Stomach (tissue), 9 donors: Measurements from ENCODE around the gene RNPEPL1. TPM values are rescaled to one million over a fixed set of nuclear protein-coding genes. Genes with fewer than 3 reads are reported as not detected.

ENCODE experiments used
- DNase-seq, 2 donors: peaks; one replicate each; pipeline versions ENCODE4 v3.0.0 to v3.0.0-alpha.2; 2013 to 2019
- H3K27ac ChIP-seq, 5 donors: fragments of 200-600 bp in 4 of 5; sonication (generic) in 4 of 5; one replicate each; pipeline ENCODE4 v1.5.1; 2013 to 2019; ENCODE audit warnings: mild to moderate bottlenecking in 1 of 5, moderate library complexity in 1 of 5
- H3K27me3 ChIP-seq, 3 donors: fragments of 200-600 bp; sonication (generic); one replicate each; pipeline ENCODE4 v1.5.1; 2017 to 2019; ENCODE audit warnings: mixed run types in 1 of 3
- H3K36me3 ChIP-seq, 4 donors: fragments of 200-600 bp; sonication (generic); 1 replicate in 3 of 4; 2 replicates in 1 of 4; pipeline ENCODE4 v1.5.1; 2016 to 2019
- H3K4me1 ChIP-seq, 4 donors: fragments of 200-600 bp; sonication (generic); one replicate each; pipeline ENCODE4 v1.5.1; 2016 to 2019
- H3K4me3 ChIP-seq, 4 donors: fragments of 200-600 bp; sonication (generic) in 3 of 4; one replicate each; pipeline ENCODE4 v1.5.1; 2016 to 2019; ENCODE audit warnings: mild to moderate bottlenecking in 1 of 4
- H3K9me3 ChIP-seq, 4 donors: fragments of 200-600 bp; sonication (generic); one replicate each; pipeline ENCODE4 v1.5.1; 2016 to 2019
- EP300 ChIP-seq: sonication (generic); formaldehyde crosslinking; IDR thresholded peaks from one replicate; pipeline ENCODE4 v1.6.1; 2017; ENCODE audit warnings: antibody characterized with exemption
- POLR2A ChIP-seq, 4 donors: fragments of 450-650 bp; IDR thresholded peaks; one replicate each; pipeline ENCODE4 v1.6.1; 2016; ENCODE audit warnings: antibody characterized with exemption in 4 of 4, control low read depth in 2 of 4, mild to moderate bottlenecking in 1 of 4, moderate library complexity in 1 of 4
- POLR2AphosphoS5 ChIP-seq, 3 donors: sonication (generic); formaldehyde crosslinking; IDR thresholded peaks; one replicate each; pipeline ENCODE4 v1.6.1; 2016; ENCODE audit warnings: antibody characterized with exemption in 3 of 3
- WGBS, 5 donors: extraction: QIAGEN DNeasy Blood & Tissue Kit in 3 of 5; methylation state at CpG; one replicate each; pipeline versions ENCODE4 v1.1.5 to v1.1.7; 2013 to 2018; 5-methylcytosine and 5-hydroxymethylcytosine counted together
- intact Hi-C: fragments of 100-400 bp; cut with DNase I; formaldehyde crosslinking; loops from one replicate; pipeline ENCODE4 v1.15.1; 2023; ENCODE audit warnings: low total_unique reads
- polyA plus RNA-seq, 3 donors: library from polyadenylated mRNA; stranded (reverse); fragments of 200-250 nt; gene quantifications; one replicate each; pipeline ENCODE4 v1.2.3, GENCODE V29; 2013
- total RNA-seq, 5 donors: library from RNA; depleted of rRNA; stranded (reverse); fragments of >200 nt; gene quantifications; one replicate each; pipeline versions ENCODE4 v1.1.0 to v1.2.3, GENCODE V29; 2014 to 2016
- TF ChIP-seq, protein P1 (sequence below), 7 experiments: fragments of 450-650 bp in 4 of 7; fragments of 200-600 bp in 3 of 7; sonication (generic) in 3 of 7; IDR thresholded peaks; one replicate each; pipeline ENCODE4 v1.5.1; 2016 to 2019; ENCODE audit warnings: antibody characterized with exemption in 7 of 7, control low read depth in 2 of 7, mild to moderate bottlenecking in 1 of 7
- donor health status: healthy with polysubstance abuse.
- donor health status: Bipolar disorder and iron deficiency.
- donor health status: healthy.

The RNPEPL1 gene
- total and polyA plus RNA-seq, 8 donors: 32.7 to 196 (median 124) TPM

DNA sequence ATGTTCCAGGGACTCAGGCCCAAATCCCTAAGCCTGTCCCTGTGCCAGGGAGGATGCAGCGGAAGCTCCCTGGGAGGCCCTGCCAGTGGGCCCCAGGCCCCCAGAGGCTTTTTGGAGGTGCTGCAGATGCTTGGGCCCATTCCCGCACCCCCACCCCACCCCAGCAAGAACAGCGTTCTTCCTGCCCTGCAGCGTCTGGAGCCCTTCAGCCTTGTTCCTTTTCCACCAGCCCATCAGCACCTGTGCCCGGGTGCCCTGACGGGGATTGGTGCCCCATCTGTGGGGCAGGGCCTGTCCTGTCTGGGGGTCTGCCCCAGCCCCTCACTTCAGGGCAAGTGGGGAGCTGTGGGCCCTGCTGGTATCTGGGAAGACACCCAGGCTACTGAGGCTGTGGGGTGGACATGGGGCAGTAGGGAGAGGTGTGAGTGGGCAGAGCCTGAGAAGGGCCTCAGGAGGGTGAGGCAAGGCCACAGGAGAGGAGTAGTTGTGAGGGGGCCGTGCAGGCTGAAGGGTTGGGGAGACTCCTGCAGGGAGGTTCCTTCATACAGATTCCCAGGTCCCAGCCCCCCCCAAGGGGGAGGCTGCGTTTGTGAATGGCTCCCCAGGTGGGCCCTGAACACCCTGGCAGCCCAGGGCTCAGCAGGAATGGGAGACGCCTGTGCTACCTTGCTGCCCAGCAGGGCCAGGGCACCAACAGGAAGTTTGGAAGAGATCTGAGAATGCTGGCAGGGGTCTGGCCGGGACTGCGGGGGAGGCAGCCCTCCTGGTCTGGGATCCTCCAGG is 2.4 kb downstream of the RNPEPL1 start:
- H3K27me3 ChIP-seq: no peaks in the 10 kb centered on the region
- peaks cover 22 to 49% (median 37%) of the 10 kb centered on the region in 4 donors for H3K36me3 ChIP-seq
- no peaks in the 10 kb centered on the region for H3K9me3 ChIP-seq
- peak in 1 of 2 donors; percentile 21 for DNase-seq
- H3K27ac ChIP-seq: peak overlapping the region in 1 of 5 donors; percentile 98
- TF ChIP-seq, protein P1, sequence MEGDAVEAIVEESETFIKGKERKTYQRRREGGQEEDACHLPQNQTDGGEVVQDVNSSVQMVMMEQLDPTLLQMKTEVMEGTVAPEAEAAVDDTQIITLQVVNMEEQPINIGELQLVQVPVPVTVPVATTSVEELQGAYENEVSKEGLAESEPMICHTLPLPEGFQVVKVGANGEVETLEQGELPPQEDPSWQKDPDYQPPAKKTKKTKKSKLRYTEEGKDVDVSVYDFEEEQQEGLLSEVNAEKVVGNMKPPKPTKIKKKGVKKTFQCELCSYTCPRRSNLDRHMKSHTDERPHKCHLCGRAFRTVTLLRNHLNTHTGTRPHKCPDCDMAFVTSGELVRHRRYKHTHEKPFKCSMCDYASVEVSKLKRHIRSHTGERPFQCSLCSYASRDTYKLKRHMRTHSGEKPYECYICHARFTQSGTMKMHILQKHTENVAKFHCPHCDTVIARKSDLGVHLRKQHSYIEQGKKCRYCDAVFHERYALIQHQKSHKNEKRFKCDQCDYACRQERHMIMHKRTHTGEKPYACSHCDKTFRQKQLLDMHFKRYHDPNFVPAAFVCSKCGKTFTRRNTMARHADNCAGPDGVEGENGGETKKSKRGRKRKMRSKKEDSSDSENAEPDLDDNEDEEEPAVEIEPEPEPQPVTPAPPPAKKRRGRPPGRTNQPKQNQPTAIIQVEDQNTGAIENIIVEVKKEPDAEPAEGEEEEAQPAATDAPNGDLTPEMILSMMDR (IDR thresholded peaks at IDR 0.05): no peak
- TF ChIP-seq POLR2A (IDR thresholded peaks at IDR 0.05) (no peak), EP300 (no peak), POLR2AphosphoS5 (IDR thresholded peaks at IDR 0.05) (no peak)
- intact Hi-C loops: no loop called here
- H3K4me3 ChIP-seq: peak overlapping the region in 2 of 4 donors; percentile 89 to 92
- WGBS, 5 donors: 68 to 84% (median 81%) methylated on average over 6 to 11 of the region's 11 CpGs
- peaks cover 43 to 73% (median 71%) of the 10 kb centered on the region in 4 donors for H3K4me1 ChIP-seq

DNA sequence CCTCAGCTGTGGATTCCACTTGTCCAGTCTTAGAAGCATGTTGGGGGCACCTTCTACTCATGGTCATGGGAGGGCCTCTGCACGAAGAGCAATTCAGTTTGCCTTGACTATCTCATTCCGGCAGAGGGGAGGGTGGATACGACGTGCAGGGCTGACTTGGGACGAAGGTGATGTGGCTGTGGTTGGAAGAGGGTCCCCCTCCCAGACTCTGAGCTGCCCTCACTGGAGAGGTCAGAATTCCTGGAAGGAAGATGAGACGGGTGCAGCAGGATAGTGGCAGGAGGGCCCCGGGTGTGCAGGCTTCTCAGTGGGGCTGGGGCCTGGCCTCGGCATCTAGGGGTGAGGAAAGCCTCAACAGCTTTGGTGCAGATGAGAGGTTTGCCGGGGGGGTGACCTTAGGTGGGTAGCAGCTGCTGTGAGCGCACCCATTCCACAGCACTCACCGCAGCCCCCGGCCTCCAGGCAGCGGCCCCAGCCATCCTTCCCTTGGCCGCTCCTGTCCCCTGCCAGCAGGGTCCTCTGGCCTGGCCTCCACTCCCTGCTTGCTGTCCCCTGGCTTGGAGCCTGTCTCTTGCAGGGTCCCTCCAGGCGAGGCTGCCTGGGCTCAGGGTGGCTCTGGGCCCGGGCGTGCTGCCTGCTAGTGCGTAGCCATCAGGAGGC is 3.2 kb downstream of the RNPEPL1 start:
- intact Hi-C loops: no loop called here
- H3K27me3 ChIP-seq: no peaks in the 10 kb centered on the region
- 84 to 90% (median 85%) methylated on average over 16 to 18 of the region's 18 CpGs for WGBS, 5 donors
- peaks cover 36 to 66% (median 65%) of the 10 kb centered on the region in 4 donors for H3K4me1 ChIP-seq
- DNase-seq: no peak
- no peak for TF ChIP-seq POLR2A (IDR thresholded peaks at IDR 0.05)
- no peak for TF ChIP-seq POLR2AphosphoS5 (IDR thresholded peaks at IDR 0.05)
- TF ChIP-seq, protein P1 (IDR thresholded peaks at IDR 0.05): no peak
- TF ChIP-seq EP300: no peak
- no peaks in the 10 kb centered on the region for H3K9me3 ChIP-seq
- H3K4me3 ChIP-seq: peak overlapping the region in 1 of 4 donors; percentile 92
- H3K36me3 ChIP-seq: peaks cover 29 to 57% (median 44%) of the 10 kb centered on the region in 4 donors
- H3K27ac ChIP-seq: no peak overlapping the region

DNA sequence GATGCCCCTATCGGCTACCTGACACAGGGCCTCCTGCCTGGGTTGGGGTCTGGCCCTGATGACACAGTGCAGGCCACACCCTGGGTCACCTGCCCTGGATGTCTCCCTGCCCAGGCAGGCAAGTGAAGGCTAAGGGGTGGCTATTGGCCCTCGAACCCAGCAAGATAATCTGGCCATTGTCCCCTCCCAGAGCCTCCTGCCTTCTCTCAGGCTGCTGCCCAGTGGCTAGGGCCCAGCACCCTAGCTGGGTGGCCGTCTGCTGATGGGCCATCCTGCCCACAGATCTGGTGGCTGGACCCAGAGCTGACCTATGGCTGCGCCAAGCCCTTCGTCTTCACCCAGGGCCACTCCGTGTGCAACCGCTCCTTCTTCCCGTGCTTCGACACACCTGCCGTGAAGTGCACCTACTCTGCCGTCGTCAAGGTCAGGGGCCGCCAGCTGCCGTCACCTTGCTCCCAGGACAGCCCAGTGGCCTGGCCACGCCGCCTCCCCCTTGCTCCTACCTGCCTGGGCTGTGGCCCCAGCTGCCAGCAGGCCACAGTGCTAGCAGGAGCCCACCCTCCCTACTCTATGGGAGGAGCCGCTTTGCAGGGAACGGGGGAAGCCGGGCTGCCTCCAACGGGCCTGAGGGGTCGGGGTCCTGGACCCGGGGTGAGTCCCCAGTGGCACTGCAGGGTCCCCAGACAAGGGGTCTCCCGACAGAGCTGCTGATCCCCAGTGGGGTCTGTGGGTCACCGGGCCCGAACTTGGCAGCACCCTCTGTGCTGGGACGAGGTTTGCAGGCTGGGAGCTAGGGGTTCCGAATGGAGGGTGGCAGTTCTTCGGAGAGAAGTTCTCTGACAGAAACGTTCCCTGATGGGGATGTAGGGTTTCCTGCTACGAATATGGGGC is 4.1 kb downstream of the RNPEPL1 start:
- no peak overlapping the region for H3K27ac ChIP-seq
- TF ChIP-seq EP300: no peak
- no peak for TF ChIP-seq POLR2AphosphoS5 (IDR thresholded peaks at IDR 0.05)
- TF ChIP-seq POLR2A (IDR thresholded peaks at IDR 0.05): no peak
- TF ChIP-seq, protein P1 (IDR thresholded peaks at IDR 0.05): no peak
- H3K27me3 ChIP-seq: no peaks in the 10 kb centered on the region
- peaks cover 26 to 59% (median 55%) of the 10 kb centered on the region in 4 donors for H3K4me1 ChIP-seq
- no peak for DNase-seq
- peaks cover 38 to 66% (median 53%) of the 10 kb centered on the region in 4 donors for H3K36me3 ChIP-seq
- WGBS, 5 donors: 85 to 92% (median 88%) methylated on average over 24 to 30 of the region's 30 CpGs
- no peak overlapping the region for H3K4me3 ChIP-seq
- intact Hi-C loops: no loop called here
- H3K9me3 ChIP-seq: no peaks in the 10 kb centered on the region

DNA sequence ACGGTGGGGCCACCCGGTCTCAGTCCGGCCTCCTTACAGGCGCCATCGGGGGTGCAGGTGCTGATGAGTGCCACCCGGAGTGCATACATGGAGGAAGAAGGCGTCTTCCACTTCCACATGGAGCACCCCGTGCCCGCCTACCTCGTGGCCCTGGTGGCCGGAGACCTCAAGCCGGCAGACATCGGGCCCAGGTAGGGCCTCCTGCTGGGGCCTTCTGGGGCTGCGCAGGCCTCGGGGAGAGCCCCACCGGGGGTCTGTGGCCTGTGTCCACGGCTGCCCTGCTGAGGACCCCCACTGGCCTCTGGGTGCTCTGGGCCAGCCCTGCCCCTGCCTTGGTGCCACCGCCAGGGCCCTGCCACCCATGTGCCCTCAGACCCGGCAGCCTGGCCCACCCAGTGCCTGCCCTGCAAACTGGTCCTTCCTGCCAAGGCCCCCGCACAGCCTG is 4.8 kb downstream of the RNPEPL1 start:
- TF ChIP-seq POLR2AphosphoS5 (IDR thresholded peaks at IDR 0.05) (no peak), POLR2A (IDR thresholded peaks at IDR 0.05) (no peak), EP300 (no peak)
- TF ChIP-seq, protein P1 (IDR thresholded peaks at IDR 0.05): no peak
- intact Hi-C loops: no loop called here
- H3K4me1 ChIP-seq: peaks cover 21 to 59% (median 52%) of the 10 kb centered on the region in 4 donors
- peaks cover 46 to 73% (median 60%) of the 10 kb centered on the region in 4 donors for H3K36me3 ChIP-seq
- DNase-seq: no peak
- H3K27ac ChIP-seq: no peak overlapping the region
- WGBS, 5 donors: 86 to 93% (median 87%) methylated on average over 15 to 20 of the region's 20 CpGs
- no peak overlapping the region for H3K4me3 ChIP-seq
- no peaks in the 10 kb centered on the region for H3K9me3 ChIP-seq
- no peaks in the 10 kb centered on the region for H3K27me3 ChIP-seq
